Stimulated activated naive CD4-positive, alpha-beta T cell treated with Interleukin-2 at 50 U/mL for 16 hours (primary cell): ENCODE measurements around the gene WDR64.

Experiments used
- DNase-seq: peaks from one replicate; lab custom pipeline; 2025; lab: John Stamatoyannopoulos, UW

The WDR64 gene

DNA sequence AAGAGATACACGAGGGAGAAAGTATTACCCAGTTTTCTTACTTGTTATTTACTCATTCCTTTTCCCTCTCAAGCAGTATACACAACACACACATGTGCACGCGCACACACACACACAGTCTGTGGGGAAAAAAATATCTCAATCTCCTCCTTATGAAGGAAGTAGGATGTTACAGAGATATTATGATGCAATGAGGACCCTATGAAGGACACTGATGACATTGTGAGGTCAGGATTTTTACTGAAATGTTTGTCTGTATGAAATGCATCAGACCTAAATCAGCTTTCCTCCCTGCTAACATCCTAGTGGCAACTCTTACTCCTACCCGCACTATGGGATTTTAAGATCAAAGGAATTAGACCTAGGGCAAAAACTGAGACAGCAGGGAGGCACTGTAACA, at the start of gene WDR64:
Gene WDR64 (plus strand): TSS at position 270 of the 400 bp plus-strand sequence. CDS start 204 bp downstream, outside the sequence.
- no peak for DNase-seq

DNA sequence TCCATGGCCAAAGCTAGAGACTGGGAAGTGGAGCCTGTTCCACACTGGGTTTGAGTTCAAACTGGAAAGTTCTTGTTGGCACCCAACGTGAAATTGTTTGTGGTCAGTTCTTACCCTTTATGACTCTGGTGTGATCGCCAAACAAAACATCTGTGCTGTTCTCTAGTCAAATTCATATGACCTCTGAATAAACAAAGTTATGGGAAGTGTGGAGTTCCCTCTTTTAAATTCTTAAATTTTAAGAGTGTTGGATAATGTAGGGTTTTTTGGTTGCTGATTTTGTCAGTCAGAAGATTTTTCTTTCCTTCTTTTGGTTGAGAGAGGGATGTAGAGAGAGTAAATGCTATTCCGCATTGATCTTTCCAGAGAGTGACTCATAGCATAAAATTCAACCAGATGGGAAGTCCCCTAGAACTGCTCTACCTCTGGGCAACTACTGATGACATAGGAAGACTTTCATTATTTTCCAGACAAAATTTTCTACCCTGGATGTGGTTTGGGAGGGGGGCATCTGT, 48.3 kb upstream of the WDR64 start:
- no peak for DNase-seq

DNA sequence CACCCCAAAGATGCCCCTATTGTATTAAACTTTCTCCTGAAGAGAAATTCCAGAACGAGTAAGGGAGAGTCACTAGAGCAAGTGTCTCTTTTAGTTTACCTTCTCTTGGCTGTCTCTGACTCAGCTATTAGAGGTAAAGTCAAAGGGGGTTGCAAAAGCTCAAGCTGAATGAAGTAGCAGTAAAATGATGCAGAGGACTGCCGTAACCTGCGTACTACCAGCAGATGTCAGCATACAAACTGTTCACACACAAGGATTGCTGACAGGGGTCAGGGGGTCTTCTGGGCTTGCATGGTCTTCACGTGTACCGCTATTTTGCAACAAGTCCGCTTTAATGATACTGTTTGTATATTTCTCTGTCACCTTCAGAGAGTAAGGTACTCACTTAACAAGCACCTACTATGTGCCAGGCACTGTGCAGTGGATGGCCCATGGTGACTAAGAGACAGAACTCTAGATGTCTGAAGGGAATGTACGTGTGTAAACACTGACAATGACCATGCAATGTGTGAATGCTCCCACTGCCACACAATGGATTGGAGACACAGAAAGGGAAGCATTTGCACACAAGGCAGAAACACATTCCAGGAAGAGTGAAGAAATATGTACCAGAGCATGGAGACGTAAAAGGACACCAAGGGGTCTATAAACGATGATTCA, 46.8 kb upstream of the WDR64 start:
- DNase-seq = no peak

DNA sequence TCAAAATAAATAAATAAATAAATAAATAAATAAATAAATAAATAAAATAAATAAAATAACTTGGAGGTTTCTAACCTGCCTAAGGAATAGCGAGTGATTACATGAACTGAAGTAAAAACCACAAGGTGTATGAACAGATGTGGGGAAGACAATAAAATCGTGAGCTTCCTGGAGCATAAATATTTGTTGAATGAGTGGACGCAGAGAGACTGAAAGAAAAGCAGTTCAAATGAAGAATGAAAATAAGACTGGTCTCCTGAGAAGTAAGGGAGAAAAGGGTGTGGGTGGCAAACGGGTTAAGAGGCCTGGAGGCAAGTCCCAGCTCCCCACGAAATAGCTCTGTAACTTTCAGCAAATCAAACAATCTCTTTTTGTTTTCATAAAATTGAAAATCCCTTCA, 45.5 kb upstream of the WDR64 start:
- no peak for DNase-seq

DNA sequence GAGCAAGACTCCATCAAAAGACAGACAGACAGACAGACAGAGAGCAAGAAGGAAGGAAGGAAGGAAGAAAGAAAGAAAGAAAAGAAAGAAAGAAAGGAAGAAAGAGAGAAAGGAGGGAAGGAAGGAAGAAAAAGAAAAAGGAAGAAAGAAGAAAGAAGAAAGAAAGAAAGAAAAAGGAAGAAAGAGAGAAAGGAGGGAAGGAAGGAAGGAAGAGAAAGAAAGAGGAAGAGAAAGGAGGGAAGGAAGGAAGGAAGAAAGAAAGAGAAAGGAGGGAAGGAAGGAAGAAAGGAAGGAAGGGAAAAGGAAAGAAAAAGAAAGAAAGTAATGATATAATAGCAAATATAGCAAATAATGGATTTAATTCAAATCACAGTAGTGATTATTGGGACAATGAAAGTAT, 44.6 kb upstream of the WDR64 start:
- DNase-seq = no peak

DNA sequence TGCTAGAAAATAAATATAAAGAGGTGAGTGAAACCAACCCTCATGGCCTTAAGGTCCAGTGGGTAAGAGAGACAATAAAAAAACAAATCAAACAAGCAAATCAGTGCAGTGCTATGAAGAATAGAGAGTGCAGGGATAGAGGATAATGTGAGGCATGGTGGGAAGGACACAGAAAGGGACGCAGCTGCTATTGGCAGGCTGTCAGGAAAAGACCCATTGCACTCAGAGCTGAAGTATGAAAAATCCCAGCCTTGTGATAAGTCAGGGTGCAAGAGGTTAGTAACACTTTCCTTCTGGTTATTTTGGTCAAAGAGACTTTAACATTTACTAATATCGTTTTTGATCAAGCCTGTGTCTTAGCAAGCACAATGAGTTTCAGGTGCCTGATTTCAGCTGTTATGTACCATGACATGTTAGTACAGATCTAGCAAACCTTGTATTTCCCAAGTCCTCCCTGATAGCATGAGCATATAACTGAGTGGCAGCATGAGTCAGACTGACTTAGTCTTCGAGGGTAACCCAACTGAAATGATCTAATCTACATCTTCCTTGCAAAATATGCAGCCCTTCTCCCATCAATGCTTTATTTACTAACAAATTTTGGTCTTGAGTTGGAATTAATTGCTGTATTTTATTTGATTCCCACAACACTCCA, 43.6 kb upstream of the WDR64 start:
- DNase-seq = no peak

DNA sequence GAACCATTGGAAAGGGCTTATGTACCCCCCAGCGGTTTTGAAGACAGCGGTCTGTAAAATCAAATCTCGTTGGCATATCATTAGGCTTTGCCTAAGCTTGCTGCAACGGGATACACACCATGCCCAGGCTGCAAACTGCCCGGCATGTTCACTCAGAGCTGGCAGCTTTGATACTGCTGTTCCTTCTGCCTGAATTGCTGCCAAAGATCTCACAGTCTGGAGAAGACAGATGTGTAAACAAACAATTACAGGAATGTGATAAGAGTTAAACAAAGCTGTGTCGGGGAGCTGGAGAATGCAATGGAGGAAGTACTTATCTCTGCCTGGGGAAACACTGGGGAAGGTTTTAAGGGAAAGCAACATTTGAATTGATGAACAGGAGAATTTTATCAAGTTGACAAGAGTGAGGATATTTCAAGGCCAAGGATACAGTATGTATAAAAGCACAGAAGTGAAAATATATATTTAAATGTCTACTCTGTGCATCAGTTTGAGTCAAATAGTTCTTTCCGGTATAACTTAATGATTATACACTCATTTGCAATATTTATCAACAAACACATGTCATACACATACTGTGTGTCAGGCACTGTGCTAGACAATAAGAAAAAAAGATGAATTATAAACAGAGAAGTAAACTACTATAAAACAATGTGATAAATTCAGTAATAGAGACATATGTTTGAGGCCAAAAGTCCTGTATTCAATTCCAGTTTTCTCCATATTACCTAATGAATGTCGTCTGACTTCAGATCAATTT, 41.8 kb upstream of the WDR64 start:
- DNase-seq = no peak

DNA sequence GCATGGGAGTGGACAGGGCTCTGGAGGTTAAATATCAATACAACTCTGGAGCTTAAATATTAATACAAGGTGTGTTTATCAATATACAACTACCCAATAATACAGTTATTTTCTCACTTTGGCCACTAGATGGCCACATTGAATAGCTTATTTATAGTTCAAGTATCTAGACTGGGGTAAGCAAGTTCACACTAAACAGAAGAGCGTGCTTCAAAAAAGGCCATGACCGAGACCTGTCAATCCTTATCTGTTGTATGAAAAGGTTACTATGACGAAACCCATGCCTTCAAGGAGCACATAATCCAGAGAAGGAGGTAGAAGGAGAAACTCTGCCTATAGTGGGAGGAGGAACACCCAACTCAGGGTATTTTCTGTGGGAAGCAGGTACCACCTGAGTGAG, 41.0 kb upstream of the WDR64 start:
- DNase-seq = no peak

DNA sequence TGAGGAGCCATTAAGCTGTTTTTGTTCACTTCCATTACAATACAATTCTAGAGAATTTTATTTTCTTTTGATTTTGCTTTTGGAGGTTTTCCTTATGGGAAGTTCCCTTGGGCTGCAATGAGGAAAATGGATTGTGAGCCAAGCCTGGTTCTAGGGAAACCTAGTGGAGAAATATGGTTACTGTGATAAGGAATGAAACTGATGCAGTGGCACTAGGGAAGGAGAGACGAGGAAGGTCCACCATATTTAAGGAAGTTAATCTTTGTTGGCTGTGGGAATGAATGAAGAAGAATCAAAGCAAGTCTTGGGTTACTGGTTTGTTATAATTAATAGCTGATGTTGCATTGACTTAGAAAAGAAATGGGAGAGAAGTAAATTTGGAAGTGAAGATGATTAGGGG, 40.3 kb upstream of the WDR64 start:
- DNase-seq = no peak

DNA sequence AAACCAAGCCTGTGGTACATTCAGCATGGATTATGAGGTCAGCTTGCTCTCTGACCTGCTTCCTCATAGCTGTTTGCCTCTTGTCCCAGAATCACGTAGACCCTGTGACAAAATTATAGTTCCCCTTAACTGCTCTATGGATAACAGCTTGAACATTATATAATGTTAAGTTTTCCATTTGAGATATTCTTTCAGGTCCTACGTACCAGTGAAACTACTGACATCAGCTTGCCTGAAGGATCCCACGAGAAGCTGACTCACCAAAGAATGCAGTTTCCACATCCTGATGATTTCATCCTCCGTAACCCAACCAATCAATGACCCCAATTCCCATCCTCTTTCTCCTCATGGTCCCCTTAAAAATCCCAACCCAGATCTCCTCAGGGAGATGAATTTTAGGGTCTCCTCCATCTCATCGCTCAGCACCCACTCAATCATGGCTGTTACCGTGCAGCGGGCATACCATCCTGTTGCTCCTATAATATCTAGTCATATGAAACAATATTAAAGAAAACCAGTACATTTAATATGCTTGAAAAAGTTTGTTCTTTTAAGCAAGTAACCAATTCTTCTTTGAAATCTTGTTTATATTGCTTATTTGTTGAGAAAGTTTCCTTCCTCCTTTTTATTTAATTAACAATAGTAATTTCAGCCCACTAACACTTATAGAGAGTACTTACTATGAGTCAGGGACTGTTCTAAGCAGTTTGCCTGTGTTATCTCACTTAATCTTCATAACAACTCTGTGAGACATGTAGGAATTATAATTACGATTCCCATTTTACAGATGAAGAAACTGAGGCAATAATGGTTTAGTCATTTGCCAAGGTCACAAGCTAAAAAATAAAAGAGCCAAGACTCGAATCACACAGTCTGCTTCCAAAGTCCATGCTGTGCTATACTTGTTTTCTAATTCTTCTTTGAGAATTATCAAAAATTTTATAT, 39.3 kb upstream of the WDR64 start:
- DNase-seq = no peak

DNA sequence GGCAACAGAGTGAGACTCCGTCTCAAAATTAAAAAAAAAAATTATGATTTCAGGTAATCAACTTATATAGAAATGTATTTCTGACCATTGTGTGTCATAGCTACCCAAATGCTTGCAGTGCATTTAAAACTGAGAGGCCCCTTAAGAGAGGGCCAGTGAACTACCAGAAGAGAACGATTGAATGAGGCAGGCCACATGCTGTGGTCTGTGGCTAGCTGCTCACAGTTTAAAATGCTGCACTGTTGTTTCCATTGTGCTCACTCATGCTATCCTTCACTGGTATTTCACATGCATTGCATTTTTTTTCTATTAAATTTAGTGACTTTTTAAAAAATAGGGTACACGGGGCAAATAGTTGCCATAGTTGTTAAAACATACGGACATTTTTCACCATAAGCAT, 37.9 kb upstream of the WDR64 start:
- no peak for DNase-seq

DNA sequence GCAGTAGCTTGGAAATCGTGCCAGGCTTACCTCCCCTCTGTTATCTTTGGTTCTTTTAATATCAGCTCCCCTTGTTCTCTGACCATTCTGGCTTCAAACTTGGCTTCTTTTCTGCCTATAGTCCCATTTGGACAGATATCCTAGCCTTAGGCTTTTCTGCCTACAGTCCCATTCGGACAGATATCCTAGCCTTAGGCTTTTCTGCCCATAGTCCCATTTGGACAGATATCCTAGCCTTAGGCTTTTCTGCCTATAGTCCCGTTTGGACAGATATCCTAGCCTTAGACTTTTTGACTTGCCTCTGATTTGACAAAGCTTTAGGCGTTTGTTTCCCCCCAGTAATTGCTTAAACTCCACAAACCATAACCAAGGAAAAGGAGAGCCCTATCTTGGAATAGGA, 37.5 kb upstream of the WDR64 start:
- DNase-seq = no peak

DNA sequence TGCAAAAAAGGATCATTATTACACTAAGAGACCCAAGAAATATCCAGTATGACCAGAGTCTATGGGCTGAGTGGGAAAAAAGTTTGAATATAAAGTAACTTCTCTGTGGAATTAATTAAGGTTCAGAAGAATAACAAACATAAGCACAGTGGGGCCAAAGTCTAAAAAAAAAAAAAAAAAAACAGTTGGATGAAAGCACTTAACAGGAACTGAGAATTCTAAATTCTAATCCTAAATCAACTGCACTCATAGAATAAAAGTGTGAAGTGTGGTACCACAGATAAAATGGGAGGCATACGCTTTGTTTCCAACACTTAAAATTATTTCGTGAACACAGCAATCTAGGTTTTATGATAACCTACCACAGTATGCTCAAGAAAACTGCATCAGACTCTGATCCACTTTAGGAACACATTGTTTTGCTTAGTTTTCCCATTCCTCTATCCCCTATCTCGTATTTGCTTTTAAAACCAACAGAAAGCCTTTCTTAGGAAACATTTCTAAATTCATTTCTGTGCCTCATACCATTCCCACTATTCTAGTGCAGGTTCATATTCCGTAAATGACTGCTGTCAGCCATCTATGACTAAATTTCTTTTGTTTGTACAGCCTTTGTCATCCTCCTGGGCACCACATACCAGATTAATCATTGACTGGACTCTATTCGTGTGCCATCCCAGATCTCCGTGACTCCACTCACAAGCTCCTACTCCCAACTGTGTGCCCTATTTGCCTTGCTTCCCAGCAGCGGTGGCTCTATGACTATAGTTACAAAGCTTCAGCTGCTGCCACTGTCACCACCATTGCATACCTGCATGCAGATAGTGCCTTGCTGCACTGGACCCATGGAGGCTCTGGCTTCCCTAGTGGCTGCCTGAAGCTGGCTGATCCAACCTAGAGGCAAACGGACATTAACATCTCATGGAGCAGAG, 36.8 kb upstream of the WDR64 start:
- no peak for DNase-seq

DNA sequence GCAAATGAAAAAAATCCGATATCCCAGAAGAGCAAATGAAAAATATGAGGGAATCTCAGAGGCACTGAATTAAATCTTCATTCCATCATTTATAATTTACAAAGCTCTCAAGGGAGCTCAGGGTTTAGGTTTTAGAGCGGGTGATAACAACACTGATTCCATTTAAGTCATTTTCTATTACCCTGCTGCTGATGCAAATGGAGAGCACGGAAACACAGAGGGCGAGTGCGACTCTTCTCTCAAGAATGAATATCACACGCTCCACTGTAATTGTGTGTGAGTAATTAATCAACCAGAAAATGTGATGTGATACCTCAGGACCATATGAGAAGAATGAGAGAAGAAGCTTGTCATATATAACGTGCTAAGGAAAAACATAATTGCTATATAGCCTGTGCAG, 34.7 kb upstream of the WDR64 start:
- DNase-seq = no peak

DNA sequence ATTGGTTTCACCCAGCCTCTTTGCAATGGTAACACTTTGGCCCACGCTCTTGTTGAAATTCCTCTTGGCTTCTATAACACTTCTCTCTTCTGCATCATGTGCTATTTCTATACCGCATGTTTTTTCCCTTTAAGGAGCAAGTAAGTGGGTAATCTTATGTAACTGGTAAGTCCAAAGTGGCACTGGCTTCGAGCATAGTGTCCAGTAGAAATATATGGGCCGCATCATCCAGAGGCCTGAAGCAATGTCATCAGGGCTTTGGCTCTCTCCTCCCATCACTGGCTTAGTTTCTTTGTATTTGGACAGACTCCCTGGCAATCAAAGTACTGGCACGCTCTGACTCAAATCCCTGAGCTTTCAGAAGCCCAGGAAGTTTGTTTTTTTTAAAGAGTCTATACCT, 29.4 kb upstream of the WDR64 start:
- no peak for DNase-seq

DNA sequence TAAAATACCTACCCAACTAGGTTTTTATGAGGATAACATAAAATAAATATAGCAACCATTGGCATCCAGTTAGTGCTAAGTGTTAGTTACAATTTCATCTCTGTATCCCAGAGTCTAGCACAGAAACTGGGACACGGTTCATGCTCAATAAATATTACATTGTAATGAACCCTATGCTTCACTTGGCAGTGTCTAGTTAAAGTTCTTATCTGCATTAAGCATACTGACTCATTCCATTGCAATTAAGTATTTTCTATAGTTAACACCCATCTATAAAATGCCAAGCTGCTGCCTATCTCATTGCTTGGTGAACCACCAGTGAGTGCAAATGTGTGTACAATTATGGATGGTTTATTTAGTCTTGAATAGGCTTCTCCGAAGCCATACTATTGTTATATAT, 27.1 kb upstream of the WDR64 start:
- DNase-seq = no peak

DNA sequence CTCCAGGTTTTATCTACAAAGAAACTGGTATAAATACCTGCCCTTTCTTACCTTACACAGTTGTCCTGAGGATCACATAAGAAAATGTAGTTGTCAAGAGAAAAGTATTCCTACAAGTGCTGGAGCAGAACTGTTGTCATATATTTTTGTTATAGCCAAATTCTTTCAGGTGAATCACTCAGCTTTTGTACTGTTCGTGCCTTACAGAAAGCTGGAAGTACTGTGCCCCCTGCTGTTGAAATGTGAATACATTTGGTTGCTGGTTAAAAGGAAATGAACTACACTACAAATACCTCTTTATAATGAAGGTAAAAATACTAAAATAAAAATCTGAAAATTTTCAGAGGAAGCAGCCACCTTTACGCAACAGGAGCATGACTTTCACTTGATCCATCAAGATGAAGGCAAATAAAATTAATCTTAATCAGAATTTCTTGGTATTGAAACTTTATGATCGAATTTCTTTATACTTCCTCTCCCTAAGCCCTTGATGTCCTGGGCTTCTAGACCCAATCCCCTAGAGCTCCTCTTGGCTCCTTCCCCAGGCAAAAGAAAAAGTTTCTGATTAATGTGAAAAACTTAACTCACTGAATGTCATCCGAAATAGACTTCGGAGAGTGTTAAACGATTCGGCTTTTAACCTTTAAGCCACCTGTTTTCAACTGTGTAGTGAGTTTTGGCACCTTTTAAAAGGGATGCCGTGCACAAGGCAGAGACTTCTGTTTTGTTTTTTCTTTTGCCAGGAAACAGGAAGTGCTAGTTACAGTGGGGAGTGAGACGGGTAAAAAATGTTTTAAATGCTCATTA, 24.4 kb upstream of the WDR64 start:
- DNase-seq = peak; percentile 18

DNA sequence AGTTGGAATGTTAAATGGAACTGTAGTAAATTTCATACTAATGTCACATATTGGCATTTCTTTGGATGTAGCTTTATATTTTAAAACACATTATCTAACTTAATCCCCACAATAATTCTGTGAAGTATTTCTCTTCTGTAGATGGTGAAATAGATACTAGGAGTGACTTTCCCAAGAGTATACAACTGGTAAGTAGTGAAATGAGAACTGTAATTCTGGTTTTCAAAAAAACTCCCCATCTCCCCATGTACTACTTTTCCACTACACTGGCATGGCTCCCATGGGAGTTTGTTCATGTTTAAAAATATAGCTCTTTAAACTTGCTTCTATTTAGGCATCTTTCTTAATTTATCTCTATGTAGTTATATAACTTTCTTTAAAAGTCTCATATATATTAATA, 22.1 kb upstream of the WDR64 start:
- no peak for DNase-seq

DNA sequence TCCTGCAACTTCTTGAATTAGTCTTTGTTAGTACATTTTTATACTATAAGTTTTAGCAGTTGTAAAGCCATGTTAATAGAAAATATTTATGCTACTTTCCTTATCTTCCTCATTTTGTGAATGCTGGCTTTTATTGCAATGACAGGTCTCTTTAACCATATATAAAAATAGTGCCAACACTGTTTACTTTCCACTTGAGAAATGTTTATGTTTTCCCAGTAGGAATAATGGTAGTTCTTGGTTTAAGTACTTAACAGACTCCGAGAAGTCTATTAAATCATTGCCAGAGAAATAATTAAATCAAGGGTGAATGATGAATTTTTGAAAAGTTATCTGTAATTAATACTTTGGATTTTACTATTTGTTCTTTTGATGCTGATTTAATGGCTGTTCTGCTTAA, 21.6 kb upstream of the WDR64 start:
- no peak for DNase-seq

DNA sequence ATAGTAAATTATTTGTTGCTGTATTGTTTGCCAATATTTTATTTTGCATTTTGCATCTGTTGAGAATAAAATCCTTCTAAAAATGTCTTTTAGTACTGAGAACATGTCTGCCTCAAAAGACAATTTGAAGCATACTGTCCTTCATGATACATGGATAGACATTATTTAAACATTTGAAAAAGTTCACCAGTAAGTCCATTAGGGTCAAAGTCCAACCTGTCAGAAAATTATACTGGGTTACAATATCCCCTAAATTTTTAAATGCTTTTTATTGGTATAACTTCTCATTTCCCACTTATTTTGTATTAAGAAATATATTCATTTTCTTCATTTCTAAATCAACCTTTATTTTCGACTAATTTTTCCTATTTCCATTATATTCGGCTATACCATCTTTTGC, 21.2 kb upstream of the WDR64 start:
- DNase-seq = no peak
